ENCODE data around the gene PTPRN2. TPM values are rescaled to one million over a fixed set of nuclear protein-coding genes. Genes with fewer than 3 reads are reported as not detected.

PTPRN2 gene
- total RNA-seq, 4 donors from 2014 or later = 2.0 to 9.5 (median 2.6) TPM

DNA sequence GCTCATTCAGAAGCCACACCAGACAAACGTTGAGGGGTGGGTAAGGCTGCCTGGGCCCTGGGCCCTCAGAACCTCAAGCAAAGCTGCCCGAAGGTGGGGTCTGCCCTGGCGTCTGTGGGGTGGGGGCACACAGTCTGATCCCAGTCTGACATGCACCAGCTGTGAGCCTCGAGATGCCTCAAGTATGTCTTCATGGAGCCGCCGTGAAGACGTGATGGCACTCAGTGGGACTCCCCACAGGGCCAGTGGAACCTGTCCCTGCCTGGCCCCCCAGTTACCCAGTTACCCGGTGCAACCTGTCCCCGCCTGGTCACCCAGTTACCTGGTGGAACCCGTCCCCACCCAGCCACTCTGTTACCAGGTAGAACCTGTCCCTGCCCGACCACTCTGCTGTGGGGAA lies 351.2 kb downstream of the PTPRN2 start:
- no peak for TF ChIP-seq CTCF (IDR thresholded peaks at IDR 0.05)
- ATAC-seq (ENCODE audit: low FRiP score) (no peak), DNase-seq (ENCODE audit: low spot score) (no peak)

DNA sequence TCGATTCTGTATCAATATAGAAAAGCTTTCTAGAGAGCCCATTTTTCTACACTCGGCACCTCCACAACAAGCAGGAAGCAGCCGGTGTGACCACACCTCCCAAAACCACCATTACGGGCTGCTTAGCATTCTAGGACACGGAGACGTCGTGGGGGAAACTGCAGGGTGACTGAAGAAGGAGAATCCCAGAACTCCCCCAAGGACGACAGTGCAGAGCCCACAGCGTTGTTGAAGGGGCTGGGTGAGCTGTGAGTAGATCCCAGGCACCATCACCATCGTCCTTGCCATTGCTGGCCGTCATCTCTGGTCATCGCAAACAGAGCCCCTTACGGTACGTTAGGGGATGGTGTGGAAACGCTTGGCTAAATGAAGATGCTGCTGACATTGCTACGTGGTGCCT lies 351.8 kb downstream of the PTPRN2 start:
- DNase-seq (ENCODE audit: low spot score) = no peak
- no peak for ATAC-seq (ENCODE audit: low FRiP score)
- TF ChIP-seq CTCF (IDR thresholded peaks at IDR 0.05) = no peak

- ATAC-seq (ENCODE audit: low FRiP score) (no peak), DNase-seq (ENCODE audit: low spot score) (no peak)
- no peak for TF ChIP-seq CTCF (IDR thresholded peaks at IDR 0.05)
These were observed 357.7 kb downstream of the PTPRN2 start for GRCh38 chr7:158229945-158230344.

GRCh38 chr7:158228986-158229385 lies 358.6 kb downstream of the PTPRN2 start:
- no peak for TF ChIP-seq CTCF (IDR thresholded peaks at IDR 0.05)
- ATAC-seq (ENCODE audit: low FRiP score) = no peak
- DNase-seq (ENCODE audit: low spot score) = no peak

GRCh38 chr7:158228131-158228530 lies 359.5 kb downstream of the PTPRN2 start:
- no peak for DNase-seq (ENCODE audit: low spot score)
- ATAC-seq (ENCODE audit: low FRiP score) = no peak
- no peak for TF ChIP-seq CTCF (IDR thresholded peaks at IDR 0.05)

DNA sequence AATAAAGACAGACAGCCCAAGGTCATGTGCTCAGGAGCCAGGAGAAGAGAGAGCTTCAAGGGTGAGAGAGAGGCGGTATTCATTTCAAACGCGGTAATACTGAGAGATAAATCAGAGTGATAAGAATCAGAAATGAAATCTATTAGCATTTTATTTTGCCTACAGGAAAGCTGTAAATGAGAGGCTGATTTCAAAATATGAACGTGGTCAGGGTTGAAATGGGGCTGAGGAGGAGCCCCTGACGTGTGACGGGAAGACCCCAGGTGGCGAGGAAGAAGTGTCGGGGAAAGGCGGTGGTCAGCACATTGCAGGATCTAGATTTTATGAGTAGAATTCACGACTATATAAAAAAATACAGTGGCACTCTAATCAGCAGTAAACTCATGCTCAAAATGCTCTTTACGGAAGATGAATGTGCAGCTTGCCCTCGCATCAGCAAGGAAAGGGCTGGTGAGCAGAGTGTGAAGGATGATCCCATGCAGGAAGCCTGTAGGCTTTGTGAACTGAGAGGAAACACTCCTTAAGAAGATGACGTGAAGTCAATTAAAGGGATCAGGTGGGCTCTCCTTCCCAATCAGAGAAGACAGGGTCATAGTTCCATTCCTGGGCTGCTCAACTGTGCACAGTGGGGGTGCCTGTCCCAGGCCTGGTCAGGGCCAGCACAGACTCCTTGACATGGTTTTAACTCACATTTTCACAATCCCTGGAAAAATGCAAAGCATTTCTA lies 360.2 kb downstream of the PTPRN2 start:
- ATAC-seq (ENCODE audit: low FRiP score) = no peak
- DNase-seq (ENCODE audit: low spot score) = no peak
- no peak for TF ChIP-seq CTCF (IDR thresholded peaks at IDR 0.05)

DNA sequence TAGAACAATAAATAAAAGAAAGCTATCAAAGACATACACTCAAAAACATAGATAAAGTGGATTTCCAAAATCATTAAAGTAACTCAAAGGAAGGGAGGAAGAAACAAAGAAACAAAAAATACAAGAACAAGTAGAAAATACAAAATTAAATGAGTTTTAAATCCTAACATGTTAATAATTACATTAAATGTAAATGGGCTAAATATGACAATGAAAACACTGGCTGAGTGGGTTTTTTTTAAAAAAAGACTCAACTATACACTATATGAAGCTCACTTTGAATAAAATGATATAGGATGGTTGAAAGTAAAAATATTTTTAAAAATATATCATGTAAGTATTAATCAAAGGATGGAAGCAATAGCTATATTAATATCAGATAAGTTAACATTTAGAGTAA lies 371.4 kb downstream of the PTPRN2 start:
- DNase-seq (ENCODE audit: low spot score) (no peak), ATAC-seq (ENCODE audit: low FRiP score) (no peak)
- TF ChIP-seq CTCF (IDR thresholded peaks at IDR 0.05) = no peak

All from omental fat pad (tissue), 4 donors.